Measurements from ENCODE around the gene ADIPOQ. TPM values are rescaled to one million over a fixed set of nuclear protein-coding genes. Genes with fewer than 3 reads are reported as not detected.
A peak's percentile ranks its signal among the peaks of the same experiment; 100 is the strongest.

ADIPOQ gene
- total and polyA plus RNA-seq, 2 of the 13 experiments (the other 11 are each of a cell fraction or from before 2014, with no cell fraction given), result not detected

- TF ChIP-seq, protein P1, sequence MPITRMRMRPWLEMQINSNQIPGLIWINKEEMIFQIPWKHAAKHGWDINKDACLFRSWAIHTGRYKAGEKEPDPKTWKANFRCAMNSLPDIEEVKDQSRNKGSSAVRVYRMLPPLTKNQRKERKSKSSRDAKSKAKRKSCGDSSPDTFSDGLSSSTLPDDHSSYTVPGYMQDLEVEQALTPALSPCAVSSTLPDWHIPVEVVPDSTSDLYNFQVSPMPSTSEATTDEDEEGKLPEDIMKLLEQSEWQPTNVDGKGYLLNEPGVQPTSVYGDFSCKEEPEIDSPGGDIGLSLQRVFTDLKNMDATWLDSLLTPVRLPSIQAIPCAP (CRISPR knock-in tag; IDR thresholded peaks at IDR 0.05; ENCODE audit: low read depth), result no peak
- TF ChIP-seq RFXANK (CRISPR knock-in tag; IDR thresholded peaks at IDR 0.05) (no peak), NFIB (CRISPR knock-in tag; IDR thresholded peaks at IDR 0.05; ENCODE audit: borderline replicate concordance) (no peak), ZNF329 (CRISPR knock-in tag; IDR thresholded peaks at IDR 0.05; ENCODE audit: low read depth) (peak; percentile 49; the same call in 1 of the 2 replicates), NR2F2 (IDR thresholded peaks at IDR 0.05; ENCODE audit: borderline replicate concordance, low read depth) (no peak), MTF2 (CRISPR knock-in tag; IDR thresholded peaks at IDR 0.05; ENCODE audit: borderline replicate concordance) (no peak; the same call in 1 of the 2 replicates), ZNF546 (CRISPR knock-in tag; conservative IDR thresholded peaks at IDR 0.05) (0 out of 2 replicates have a peak, but pooled peaks have one; percentile 62), ZNF552 (CRISPR knock-in tag; IDR thresholded peaks at IDR 0.05; ENCODE audit: borderline replicate concordance) (no peak), ATF3 (CRISPR knock-in tag; IDR thresholded peaks at IDR 0.05) (no peak; the same call in 1 of the 2 replicates), ZNF530 (CRISPR knock-in tag; IDR thresholded peaks at IDR 0.05; ENCODE audit: low read depth) (no peak), ZNF687 (CRISPR knock-in tag; IDR thresholded peaks at IDR 0.05) (peak; percentile 98), SALL1 (CRISPR knock-in tag; IDR thresholded peaks at IDR 0.05) (peak; percentile 83; the same call in 1 of the 2 replicates), ZNF572 (CRISPR knock-in tag; IDR thresholded peaks at IDR 0.05) (no peak)
- TF ChIP-seq, protein P2, sequence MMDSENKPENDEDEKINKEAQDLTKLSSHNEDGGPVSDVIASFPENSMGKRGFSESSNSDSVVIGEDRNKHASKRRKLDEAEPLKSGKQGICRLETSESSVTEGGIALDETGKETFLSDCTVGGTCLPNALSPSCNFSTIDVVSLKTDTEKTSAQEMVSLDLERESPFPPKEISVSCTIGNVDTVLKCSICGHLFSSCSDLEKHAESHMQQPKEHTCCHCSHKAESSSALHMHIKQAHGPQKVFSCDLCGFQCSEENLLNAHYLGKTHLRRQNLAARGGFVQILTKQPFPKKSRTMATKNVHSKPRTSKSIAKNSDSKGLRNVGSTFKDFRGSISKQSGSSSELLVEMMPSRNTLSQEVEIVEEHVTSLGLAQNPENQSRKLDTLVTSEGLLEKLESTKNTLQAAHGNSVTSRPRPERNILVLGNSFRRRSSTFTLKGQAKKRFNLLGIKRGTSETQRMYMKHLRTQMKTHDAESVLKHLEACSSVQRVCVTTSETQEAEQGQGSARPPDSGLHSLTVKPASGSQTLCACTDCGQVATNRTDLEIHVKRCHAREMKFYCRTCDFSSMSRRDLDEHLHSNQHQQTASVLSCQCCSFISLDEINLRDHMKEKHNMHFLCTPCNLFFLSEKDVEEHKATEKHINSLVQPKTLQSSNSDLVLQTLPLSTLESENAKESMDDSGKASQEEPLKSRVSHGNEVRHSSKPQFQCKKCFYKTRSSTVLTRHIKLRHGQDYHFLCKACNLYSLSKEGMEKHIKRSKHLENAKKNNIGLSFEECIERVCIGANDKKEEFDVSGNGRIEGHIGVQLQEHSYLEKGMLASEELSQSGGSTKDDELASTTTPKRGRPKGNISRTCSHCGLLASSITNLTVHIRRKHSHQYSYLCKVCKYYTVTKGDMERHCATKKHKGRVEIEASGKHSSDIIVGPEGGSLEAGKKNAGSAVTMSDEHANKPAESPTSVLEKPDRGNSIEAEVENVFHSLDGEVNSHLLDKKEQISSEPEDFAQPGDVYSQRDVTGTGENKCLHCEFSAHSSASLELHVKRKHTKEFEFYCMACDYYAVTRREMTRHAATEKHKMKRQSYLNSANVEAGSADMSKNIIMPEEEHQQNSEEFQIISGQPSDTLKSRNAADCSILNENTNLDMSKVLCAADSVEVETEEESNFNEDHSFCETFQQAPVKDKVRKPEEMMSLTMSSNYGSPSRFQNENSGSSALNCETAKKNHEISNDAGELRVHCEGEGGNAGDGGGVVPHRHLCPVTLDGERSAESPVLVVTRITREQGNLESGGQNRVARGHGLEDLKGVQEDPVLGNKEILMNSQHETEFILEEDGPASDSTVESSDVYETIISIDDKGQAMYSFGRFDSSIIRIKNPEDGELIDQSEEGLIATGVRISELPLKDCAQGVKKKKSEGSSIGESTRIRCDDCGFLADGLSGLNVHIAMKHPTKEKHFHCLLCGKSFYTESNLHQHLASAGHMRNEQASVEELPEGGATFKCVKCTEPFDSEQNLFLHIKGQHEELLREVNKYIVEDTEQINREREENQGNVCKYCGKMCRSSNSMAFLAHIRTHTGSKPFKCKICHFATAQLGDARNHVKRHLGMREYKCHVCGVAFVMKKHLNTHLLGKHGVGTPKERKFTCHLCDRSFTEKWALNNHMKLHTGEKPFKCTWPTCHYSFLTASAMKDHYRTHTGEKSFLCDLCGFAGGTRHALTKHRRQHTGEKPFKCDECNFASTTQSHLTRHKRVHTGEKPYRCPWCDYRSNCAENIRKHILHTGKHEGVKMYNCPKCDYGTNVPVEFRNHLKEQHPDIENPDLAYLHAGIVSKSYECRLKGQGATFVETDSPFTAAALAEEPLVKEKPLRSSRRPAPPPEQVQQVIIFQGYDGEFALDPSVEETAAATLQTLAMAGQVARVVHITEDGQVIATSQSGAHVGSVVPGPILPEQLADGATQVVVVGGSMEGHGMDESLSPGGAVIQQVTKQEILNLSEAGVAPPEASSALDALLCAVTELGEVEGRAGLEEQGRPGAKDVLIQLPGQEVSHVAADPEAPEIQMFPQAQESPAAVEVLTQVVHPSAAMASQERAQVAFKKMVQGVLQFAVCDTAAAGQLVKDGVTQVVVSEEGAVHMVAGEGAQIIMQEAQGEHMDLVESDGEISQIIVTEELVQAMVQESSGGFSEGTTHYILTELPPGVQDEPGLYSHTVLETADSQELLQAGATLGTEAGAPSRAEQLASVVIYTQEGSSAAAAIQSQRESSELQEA (CRISPR knock-in tag; IDR thresholded peaks at IDR 0.05; ENCODE audit: not compliant biosample characterization), result peak; percentile 45
Observed at GRCh38 chr3:186806089-186807055, 36.1 kb upstream of the ADIPOQ start, which contains the start of gene RFC4 (continued).
